Immature natural killer cell (primary cell): ENCODE results near the gene C11orf91. TPM values are rescaled to one million over a fixed set of nuclear protein-coding genes. Genes with fewer than 3 reads are reported as not detected.
"Not testable (repeated sequence)": the region's sequence is repeated elsewhere in the genome, so short reads cannot be mapped to it uniquely, and the experiment has no call there.

Experiments
- DNase-seq, 3 donors: peaks; one replicate each; pipeline ENCODE4 v3.0.0; 2022; ENCODE audit warnings: mixed read lengths in 1 of 3
- H3K27ac Mint-ChIP-seq, 6 donors: one replicate each; pipeline ENCODE4 v1.8.0; 2020; ENCODE audit warnings: mixed read lengths in 6 of 6, mild to moderate bottlenecking in 5 of 6, inconsistent platforms in 4 of 6, moderate library complexity in 3 of 6
- H3K27me3 Mint-ChIP-seq, 3 donors: one replicate each; pipeline ENCODE4 v1.8.0; 2020 to 2021; ENCODE audit warnings: low read depth in 3 of 3, mild to moderate bottlenecking in 3 of 3, mixed read lengths in 3 of 3, moderate library complexity in 3 of 3, inconsistent platforms in 1 of 3
- H3K36me3 Mint-ChIP-seq, 3 donors: one replicate each; pipeline ENCODE4 v1.8.0; 2020; ENCODE audit warnings: mixed read lengths in 3 of 3, inconsistent platforms in 2 of 3, mild to moderate bottlenecking in 2 of 3
- H3K4me1 Mint-ChIP-seq, 2 donors: one replicate each; pipeline ENCODE4 v1.8.0; 2020; ENCODE audit warnings: inconsistent platforms in 2 of 2, mild to moderate bottlenecking in 2 of 2, mixed read lengths in 2 of 2, moderate library complexity in 1 of 2
- H3K4me3 Mint-ChIP-seq, 5 donors: one replicate each; pipeline ENCODE4 v1.8.0; 2020; ENCODE audit warnings: mild to moderate bottlenecking in 5 of 5, mixed read lengths in 5 of 5, inconsistent platforms in 3 of 5, moderate library complexity in 3 of 5
- H3K9me3 Mint-ChIP-seq, 6 donors: one replicate each; pipeline ENCODE4 v1.8.0; 2020; ENCODE audit warnings: mild to moderate bottlenecking in 6 of 6, mixed read lengths in 6 of 6, inconsistent platforms in 4 of 6, moderate library complexity in 3 of 6
- polyA plus RNA-seq, 3 donors: library from polyadenylated mRNA; unstranded; fragments of 300-500 nt; fragmentation: Illumina TruSeq; gene quantifications; one replicate each; pipeline ENCODE4 v1.2.3, GENCODE V29; 2021

The C11orf91 gene
- polyA plus RNA-seq, 3 donors from 2014 or later, result not detected

- no peaks in the 10 kb centered on the region for H3K9me3 Mint-ChIP-seq
- no peak overlapping the region for H3K4me3 Mint-ChIP-seq
- no peak for DNase-seq
- no peaks in the 10 kb centered on the region for H3K36me3 Mint-ChIP-seq
- no peaks in the 10 kb centered on the region for H3K4me1 Mint-ChIP-seq
- peaks cover 0 to 8% (median 4%) of the 10 kb centered on the region in 3 donors for H3K27me3 Mint-ChIP-seq
- no peak overlapping the region for H3K27ac Mint-ChIP-seq
Observed at GRCh38 chr11:33667819-33668467, 32.7 kb downstream of the C11orf91 start.

GRCh38 chr11:33665350-33666106 lies 35.1 kb downstream of the C11orf91 start:
- Mint-ChIP-seq H3K36me3 (no peaks in the 10 kb centered on the region), H3K4me3 (no peak overlapping the region), H3K27ac (no peak overlapping the region), H3K9me3 (no peaks in the 10 kb centered on the region), H3K4me1 (no peaks in the 10 kb centered on the region), H3K27me3 (peaks cover 0 to 5% (median 5%) of the 10 kb centered on the region in 3 donors)
- no peak for DNase-seq

GRCh38 chr11:33664827-33665226 lies 35.8 kb downstream of the C11orf91 start:
- Mint-ChIP-seq H3K9me3 (no peaks in the 10 kb centered on the region), H3K36me3 (no peaks in the 10 kb centered on the region), H3K4me3 (no peak overlapping the region), H3K27ac (no peak overlapping the region), H3K27me3 (peaks cover 0 to 5% (median 5%) of the 10 kb centered on the region in 3 donors), H3K4me1 (no peaks in the 10 kb centered on the region)
- no peak for DNase-seq

- DNase-seq, result no peak
- peaks cover 0 to 7% (median 5%) of the 10 kb centered on the region in 3 donors for H3K27me3 Mint-ChIP-seq
- no peak overlapping the region for H3K27ac Mint-ChIP-seq
- H3K4me1 Mint-ChIP-seq, result no peaks in the 10 kb centered on the region
- no peaks in the 10 kb centered on the region for H3K36me3 Mint-ChIP-seq
- no peak overlapping the region for H3K4me3 Mint-ChIP-seq
- no peaks in the 10 kb centered on the region for H3K9me3 Mint-ChIP-seq
Observed at GRCh38 chr11:33664166-33664565, 36.5 kb downstream of the C11orf91 start.

DNA sequence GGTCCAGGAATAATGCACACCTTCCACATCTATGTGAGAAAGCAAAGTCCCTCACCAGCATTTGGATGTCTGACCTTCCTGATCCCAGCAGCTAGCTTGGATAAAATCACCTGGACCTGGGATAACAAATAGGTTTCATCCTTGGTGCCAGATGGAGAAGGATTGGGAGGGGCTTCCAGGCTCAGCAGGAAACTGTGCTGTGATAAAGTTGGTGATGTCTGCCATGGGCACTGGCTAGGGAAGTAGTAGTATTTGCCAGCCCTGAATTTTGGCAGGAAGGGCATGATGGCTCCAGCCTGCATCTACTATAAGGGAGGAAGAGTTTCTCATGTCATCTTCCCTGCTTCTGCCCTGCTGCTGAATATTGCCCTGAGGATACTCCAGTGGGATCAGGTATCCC lies 37.5 kb downstream of the C11orf91 start:
- no peaks in the 10 kb centered on the region for H3K9me3 Mint-ChIP-seq
- peaks cover 0 to 7% (median 5%) of the 10 kb centered on the region in 3 donors for H3K27me3 Mint-ChIP-seq
- no peak overlapping the region for H3K27ac Mint-ChIP-seq
- H3K36me3 Mint-ChIP-seq, result no peaks in the 10 kb centered on the region
- no peaks in the 10 kb centered on the region for H3K4me1 Mint-ChIP-seq
- no peak for DNase-seq
- no peak overlapping the region for H3K4me3 Mint-ChIP-seq

- H3K27me3 Mint-ChIP-seq, H3K4me1 Mint-ChIP-seq, DNase-seq, H3K9me3 Mint-ChIP-seq, H3K4me3 Mint-ChIP-seq, H3K36me3 Mint-ChIP-seq, H3K27ac Mint-ChIP-seq: not testable (repeated sequence)
Observed at GRCh38 chr11:33661526-33661925, 39.1 kb downstream of the C11orf91 start.

GRCh38 chr11:33660962-33661361 lies 39.7 kb downstream of the C11orf91 start:
- no peaks in the 10 kb centered on the region for H3K9me3 Mint-ChIP-seq
- DNase-seq, result no peak
- no peak overlapping the region for H3K27ac Mint-ChIP-seq
- H3K27me3 Mint-ChIP-seq, result peaks cover 0 to 4% (median 0%) of the 10 kb centered on the region in 3 donors
- no peaks in the 10 kb centered on the region for H3K36me3 Mint-ChIP-seq
- no peak overlapping the region for H3K4me3 Mint-ChIP-seq
- no peaks in the 10 kb centered on the region for H3K4me1 Mint-ChIP-seq

- DNase-seq, result no peak
- Mint-ChIP-seq H3K27me3 (peaks cover 0 to 6% (median 3%) of the 10 kb centered on the region in 3 donors), H3K4me1 (no peaks in the 10 kb centered on the region), H3K27ac (no peak overlapping the region), H3K36me3 (no peaks in the 10 kb centered on the region), H3K4me3 (no peak overlapping the region), H3K9me3 (no peaks in the 10 kb centered on the region)
Observed at GRCh38 chr11:33659370-33660139, 41.1 kb downstream of the C11orf91 start.

DNA sequence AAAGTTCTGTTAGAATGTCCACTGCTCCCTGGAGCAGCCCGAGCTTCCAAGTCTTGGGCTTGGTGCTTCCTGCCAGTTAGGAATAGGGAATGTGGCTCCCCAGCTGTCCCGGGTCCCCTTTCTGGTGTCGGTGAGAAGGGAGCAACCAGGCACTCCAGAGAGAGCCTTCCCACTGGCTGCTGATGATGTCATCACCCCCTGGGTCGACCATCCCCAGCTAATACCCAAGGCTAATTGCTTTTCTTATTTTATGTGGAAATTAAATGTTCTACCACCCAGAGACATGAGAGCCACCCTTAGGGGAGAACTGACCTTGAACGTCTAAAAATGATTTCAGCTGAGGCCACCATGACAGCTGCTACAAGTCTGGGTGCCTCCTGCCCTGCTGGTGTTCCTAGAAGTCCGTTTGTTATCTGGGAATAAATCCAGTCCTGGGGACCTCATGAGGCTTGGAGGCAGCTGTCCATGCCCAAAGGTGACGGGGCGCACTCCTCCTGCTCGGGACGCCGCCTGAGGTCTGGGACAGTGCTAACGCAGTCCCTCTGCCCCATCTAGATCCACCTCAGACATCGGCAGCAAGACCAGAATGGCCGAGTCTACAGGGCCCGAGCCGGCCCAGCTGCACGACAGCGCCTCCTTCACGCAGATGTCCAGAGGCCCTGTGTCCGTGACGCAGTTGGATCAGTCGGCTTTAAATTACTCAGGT lies 42.3 kb downstream of the C11orf91 start:
- Mint-ChIP-seq H3K27me3 (peaks cover 1 to 6% (median 3%) of the 10 kb centered on the region in 3 donors), H3K27ac (no peak overlapping the region), H3K9me3 (no peaks in the 10 kb centered on the region), H3K4me3 (no peak overlapping the region), H3K4me1 (no peaks in the 10 kb centered on the region), H3K36me3 (no peaks in the 10 kb centered on the region)
- DNase-seq, result no peak

GRCh38 chr11:33657757-33658156 lies 42.9 kb downstream of the C11orf91 start:
- no peak overlapping the region for H3K4me3 Mint-ChIP-seq
- no peaks in the 10 kb centered on the region for H3K36me3 Mint-ChIP-seq
- no peak overlapping the region for H3K27ac Mint-ChIP-seq
- peaks cover 1 to 4% (median 3%) of the 10 kb centered on the region in 3 donors for H3K27me3 Mint-ChIP-seq
- H3K4me1 Mint-ChIP-seq, result no peaks in the 10 kb centered on the region
- no peaks in the 10 kb centered on the region for H3K9me3 Mint-ChIP-seq
- no peak for DNase-seq

DNA sequence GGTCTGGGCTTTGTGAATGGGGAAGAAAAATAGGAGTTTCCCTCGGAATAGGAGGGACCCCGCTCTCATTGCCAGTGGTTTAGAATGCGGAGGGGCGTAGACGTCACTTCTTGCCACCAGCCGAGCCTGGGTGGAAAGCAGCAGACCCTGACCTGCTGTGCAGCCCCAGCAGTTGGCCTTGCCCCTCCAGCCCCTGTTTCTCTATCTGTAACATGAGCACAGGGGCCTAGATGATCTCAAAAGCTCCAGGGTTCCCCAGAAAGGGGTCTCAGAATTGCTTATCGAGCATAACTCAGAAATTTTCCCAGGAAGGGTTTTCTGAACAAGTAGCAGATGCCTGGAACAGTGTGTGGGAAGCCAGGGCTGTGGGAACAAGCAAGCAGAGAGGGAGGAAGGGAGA lies 43.9 kb downstream of the C11orf91 start:
- DNase-seq, result no peak
- H3K9me3 Mint-ChIP-seq, result no peaks in the 10 kb centered on the region
- no peaks in the 10 kb centered on the region for H3K4me1 Mint-ChIP-seq
- H3K27ac Mint-ChIP-seq, result no peak overlapping the region
- H3K27me3 Mint-ChIP-seq, result peaks cover 1 to 4% (median 3%) of the 10 kb centered on the region in 3 donors
- no peak overlapping the region for H3K4me3 Mint-ChIP-seq
- no peaks in the 10 kb centered on the region for H3K36me3 Mint-ChIP-seq

- H3K4me3 Mint-ChIP-seq, result no peak overlapping the region
- H3K36me3 Mint-ChIP-seq, result no peaks in the 10 kb centered on the region
- H3K27me3 Mint-ChIP-seq, result peaks cover 1 to 4% (median 3%) of the 10 kb centered on the region in 3 donors
- DNase-seq, result no peak
- H3K4me1 Mint-ChIP-seq, result no peaks in the 10 kb centered on the region
- no peaks in the 10 kb centered on the region for H3K9me3 Mint-ChIP-seq
- H3K27ac Mint-ChIP-seq, result no peak overlapping the region
Observed at GRCh38 chr11:33655842-33656600, 44.6 kb downstream of the C11orf91 start.

DNA sequence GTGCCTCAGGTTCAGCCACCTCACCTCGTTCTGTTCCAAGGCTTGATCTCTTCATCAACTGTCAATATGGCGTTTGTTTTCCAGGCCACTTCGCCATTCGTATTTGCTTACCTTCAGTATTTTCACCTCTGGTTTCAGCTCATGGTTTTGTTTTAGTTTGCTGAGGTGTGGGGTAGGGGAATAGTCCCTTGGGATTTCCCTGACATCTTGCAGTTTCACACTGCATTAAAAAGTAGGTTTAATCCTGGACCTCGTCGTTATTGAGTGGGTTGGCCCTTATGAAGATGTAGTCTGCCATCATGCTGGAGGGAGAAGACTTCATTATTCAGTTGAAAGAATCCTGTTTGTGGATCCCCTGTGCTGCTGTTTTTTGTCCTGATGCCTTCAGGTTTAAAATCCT lies 46.0 kb downstream of the C11orf91 start:
- H3K27me3 Mint-ChIP-seq, result peaks cover 2 to 3% (median 3%) of the 10 kb centered on the region in 3 donors
- H3K4me1 Mint-ChIP-seq, result no peaks in the 10 kb centered on the region
- DNase-seq, result no peak
- no peaks in the 10 kb centered on the region for H3K9me3 Mint-ChIP-seq
- H3K4me3 Mint-ChIP-seq, result no peak overlapping the region
- H3K27ac Mint-ChIP-seq, result peak overlapping the region in 1 of 6 donors; percentile 32
- no peaks in the 10 kb centered on the region for H3K36me3 Mint-ChIP-seq
